Measurements from ENCODE around the gene ARMC2.

- TF ChIP-seq EZH2 (IDR thresholded peaks at IDR 0.05) (no peak), POLR2AphosphoS5 (IDR thresholded peaks at IDR 0.05; ENCODE audit: borderline replicate concordance, low read depth, low read length) (no peak), FOXP2 (optimal IDR thresholded peaks at IDR 0.05; ENCODE audit: control extremely low read depth, extremely low read length, insufficient read depth) (no peak)
These were observed 150.3 kb downstream of the ARMC2 start for GRCh38 chr6:108998485-108998884.
